ENCODE results near the gene IL12B.
"Not testable (repeated sequence)": the region's sequence is repeated elsewhere in the genome, so short reads cannot be mapped to it uniquely, and the experiment has no call there.

IL12B gene

GRCh38 chr5:159290741-159291140 is 39.5 kb downstream of the IL12B start:
- DNase-seq: no peak

GRCh38 chr5:159286420-159287035 is 43.8 kb downstream of the IL12B start:
- DNase-seq: no peak

GRCh38 chr5:159274676-159275075 is 55.6 kb downstream of the IL12B start:
- no peak for DNase-seq

GRCh38 chr5:159273923-159274322 is 56.4 kb downstream of the IL12B start:
- no peak for DNase-seq

- no peak for DNase-seq
These were observed 60.6 kb downstream of the IL12B start for GRCh38 chr5:159269723-159270122.

GRCh38 chr5:159266764-159267163 is 63.5 kb downstream of the IL12B start:
- DNase-seq: not testable (repeated sequence)
